CD4-positive, alpha-beta T cell (primary cell): ENCODE data around the gene ATP10A. TPM values are rescaled to one million over a fixed set of nuclear protein-coding genes. Genes with fewer than 3 reads are reported as not detected.

Experiments used
- ATAC-seq: fragments of 200-7000 bp; cut with Tn5 transposase; one replicate; pipeline ENCODE4 v1.10.0; 2022; ENCODE audit warnings: mild to moderate bottlenecking; ENCODE audit not compliant: poor library complexity
- CTCF ChIA-PET: fragments of 350-600 bp; sonication (Branson Sonifier 250); formaldehyde crosslinking; loops from one replicate; lab custom pipeline; 2021; ENCODE audit warnings: antibody characterized with exemption, inconsistent platforms; lab: Charles Lee
- POLR2A ChIA-PET: fragments of 350-600 bp; sonication (Branson Sonifier 250); formaldehyde crosslinking; loops from one replicate; lab custom pipeline; 2021; ENCODE audit warnings: antibody characterized with exemption, inconsistent platforms; lab: Charles Lee
- DNase-seq, 14 experiments: peaks; one replicate each; pipeline ENCODE4 v3.0.0-alpha.2; 2013 to 2020; ENCODE audit warnings: mixed read lengths in 2 of 14
- H3K27ac ChIP-seq, 2 donors: one replicate each; pipeline versions ENCODE4 v1.5.1 to v1.7.0; 2013; ENCODE audit warnings: low read length in 2 of 2, low read depth in 1 of 2, mild to moderate bottlenecking in 1 of 2
- H3K27me3 ChIP-seq, 2 experiments: 1 replicate in 1 of 2; 2 replicates in 1 of 2; pipeline versions ENCODE4 v1.6.1 to v1.7.0; 2013; ENCODE audit warnings: low read length in 2 of 2, control low read depth in 1 of 2, mild to moderate bottlenecking in 1 of 2, moderate library complexity in 1 of 2; ENCODE audit not compliant: insufficient read depth in 2 of 2, control insufficient read depth in 1 of 2
- H3K36me3 ChIP-seq: one replicate; pipeline ENCODE4 v1.6.1; 2013; ENCODE audit warnings: low read length, control low read depth; ENCODE audit not compliant: insufficient read depth
- H3K4me1 ChIP-seq: one replicate; pipeline ENCODE4 v1.6.1; 2013; ENCODE audit warnings: low read length, control low read depth; ENCODE audit not compliant: insufficient read depth
- H3K4me3 ChIP-seq: one replicate; pipeline ENCODE4 v1.5.1; 2013; ENCODE audit warnings: mild to moderate bottlenecking, low read length, moderate library complexity
- H3K9me3 ChIP-seq, 2 experiments: 1 replicate in 1 of 2; 2 replicates in 1 of 2; pipeline versions ENCODE4 v1.6.1 to v1.7.0; 2013; ENCODE audit warnings: low read length in 2 of 2, mild to moderate bottlenecking in 2 of 2, control low read depth in 1 of 2, moderate library complexity in 1 of 2; ENCODE audit not compliant: control insufficient read depth in 1 of 2, insufficient read depth in 1 of 2
- H3K27ac Mint-ChIP-seq: one replicate; pipeline ENCODE4 v1.8.0; 2020; ENCODE audit warnings: mixed read lengths
- H3K27me3 Mint-ChIP-seq: one replicate; pipeline ENCODE4 v1.8.0; 2021; ENCODE audit warnings: mixed read lengths
- H3K36me3 Mint-ChIP-seq: one replicate; pipeline ENCODE4 v1.8.0; 2021; ENCODE audit warnings: low read depth, mixed read lengths
- H3K4me1 Mint-ChIP-seq: one replicate; pipeline ENCODE4 v1.8.0; 2021; ENCODE audit warnings: low read depth, mixed read lengths
- H3K4me3 Mint-ChIP-seq: one replicate; pipeline ENCODE4 v1.8.0; 2020; ENCODE audit warnings: mild to moderate bottlenecking, mixed read lengths
- H3K9me3 Mint-ChIP-seq: one replicate; pipeline ENCODE4 v1.8.0; 2020; ENCODE audit warnings: mixed read lengths
- CTCF ChIP-seq: fragments of 200-600 bp; IDR thresholded peaks from one replicate; pipeline ENCODE4 v1.8.0; 2022; ENCODE audit warnings: antibody characterized with exemption, mild to moderate bottlenecking
- intact Hi-C, 2 experiments: fragments of 100-400 bp; cut with DNase I in 1 of 2; cut with micrococcal nuclease in 1 of 2; formaldehyde crosslinking; loops; one replicate each; pipeline versions ENCODE4 v1.15.1 to v1.9.0; 2023 to 2025; cut with DNase I, micrococcal nuclease
- total RNA-seq, 174 experiments: library from RNA in 2 of 174; stranded (reverse) in 2 of 174; gene quantifications; one replicate each; pipeline ENCODE4 v1.2.3 and lab custom pipeline; 2021 to 2026

The ATP10A gene
- total RNA-seq, 2 experiments from 2014 or later = 30.0 to 30.4 TPM

DNA sequence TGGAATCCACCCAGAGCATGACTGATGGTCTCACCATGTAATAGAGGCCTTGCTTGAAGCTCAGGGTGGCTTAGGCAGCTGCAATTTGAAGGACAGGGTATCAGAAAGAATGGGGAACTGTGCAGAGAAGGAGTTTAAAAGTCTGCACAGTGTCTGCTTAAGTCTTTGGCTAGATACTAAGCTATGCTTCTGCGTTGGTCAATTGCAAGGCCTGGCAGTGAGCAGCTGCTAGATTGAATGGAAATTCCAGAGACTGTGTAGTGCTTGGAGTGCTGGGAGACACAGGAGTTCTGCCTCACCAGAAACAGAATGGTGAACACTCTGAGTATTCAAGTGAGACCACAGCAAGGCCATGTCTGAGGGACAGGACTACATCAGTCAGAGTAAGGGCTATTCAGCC is 17.3 kb upstream of the ATP10A start:
- H3K36me3 ChIP-seq = no peaks in the 10 kb centered on the region

GRCh38 chr15:25879438-25879837 is 16.3 kb upstream of the ATP10A start:
- H3K4me3 ChIP-seq = no peak overlapping the region
- no peak overlapping the region for H3K27ac ChIP-seq
- H3K9me3 ChIP-seq = no peaks in the 10 kb centered on the region
- H3K4me1 ChIP-seq = no peaks in the 10 kb centered on the region
- CTCF ChIA-PET = no interaction called here
- no peak for DNase-seq
- H3K9me3 Mint-ChIP-seq = no peaks in the 10 kb centered on the region
- H3K36me3 ChIP-seq = no peaks in the 10 kb centered on the region
- H3K27ac Mint-ChIP-seq = no peak overlapping the region
- intact Hi-C loops = no loop called here
- H3K36me3 Mint-ChIP-seq = no peaks in the 10 kb centered on the region
- TF ChIP-seq CTCF = no peak
- H3K4me1 Mint-ChIP-seq = no peaks in the 10 kb centered on the region
- H3K27me3 ChIP-seq = no peaks in the 10 kb centered on the region
- ATAC-seq = no peak
- POLR2A ChIA-PET = interaction anchor here (1.0 kb wide), 1 partner anchor 17 kb away, joined by 3 read pairs; no protein-coding TSS in a partner anchor
- H3K27me3 Mint-ChIP-seq = no peaks in the 10 kb centered on the region
- no peak overlapping the region for H3K4me3 Mint-ChIP-seq

More for the DNA sequence above, 17.3 kb upstream of the ATP10A start:
- ATAC-seq (no peak), DNase-seq (no peak)
- TF ChIP-seq CTCF = no peak
- H3K4me3 Mint-ChIP-seq = no peak overlapping the region
- ChIA-PET CTCF (no interaction called here), POLR2A (interaction anchor here (1.0 kb wide), 1 partner anchor 18 kb away, joined by 3 read pairs; no protein-coding TSS in a partner anchor)
- no peaks in the 10 kb centered on the region for H3K9me3 Mint-ChIP-seq
- no peaks in the 10 kb centered on the region for H3K36me3 Mint-ChIP-seq
- no peaks in the 10 kb centered on the region for H3K4me1 Mint-ChIP-seq
- no peaks in the 10 kb centered on the region for H3K27me3 Mint-ChIP-seq
- H3K27ac Mint-ChIP-seq = no peak overlapping the region
- no peak overlapping the region for H3K4me3 ChIP-seq
- H3K27me3 ChIP-seq = no peaks in the 10 kb centered on the region
- H3K9me3 ChIP-seq = no peaks in the 10 kb centered on the region
- intact Hi-C loops = no loop called here
- H3K27ac ChIP-seq = no peak overlapping the region
- no peaks in the 10 kb centered on the region for H3K4me1 ChIP-seq

GRCh38 chr15:25877681-25878080 is 14.6 kb upstream of the ATP10A start:
- H3K4me3 Mint-ChIP-seq = no peak overlapping the region
- Histone ChIP-seq H3K9me3 (no peaks in the 10 kb centered on the region), H3K4me3 (no peak overlapping the region), H3K4me1 (no peaks in the 10 kb centered on the region), H3K27ac (no peak overlapping the region), H3K36me3 (no peaks in the 10 kb centered on the region), H3K27me3 (no peaks in the 10 kb centered on the region)
- no peaks in the 10 kb centered on the region for H3K27me3 Mint-ChIP-seq
- intact Hi-C loops = no loop called here
- H3K4me1 Mint-ChIP-seq = no peaks in the 10 kb centered on the region
- TF ChIP-seq CTCF = no peak
- no peak for DNase-seq
- ChIA-PET POLR2A (no interaction called here), CTCF (no interaction called here)
- no peak overlapping the region for H3K27ac Mint-ChIP-seq
- no peak for ATAC-seq
- no peaks in the 10 kb centered on the region for H3K9me3 Mint-ChIP-seq
- no peaks in the 10 kb centered on the region for H3K36me3 Mint-ChIP-seq
